HG03457 (cell line): ENCODE results near the gene B4GALNT4.
"Not testable (repeated sequence)": the region's sequence is repeated elsewhere in the genome, so short reads cannot be mapped to it uniquely, and the experiment has no call there.

Experiments used
- ATAC-seq: cut with Tn5 transposase; IDR thresholded peaks from one replicate; pipeline ENCODE4 v1.9.1; 2021; ENCODE audit warnings: moderate number of reproducible peaks; ENCODE audit not compliant: unreplicated experiment

B4GALNT4 gene

DNA sequence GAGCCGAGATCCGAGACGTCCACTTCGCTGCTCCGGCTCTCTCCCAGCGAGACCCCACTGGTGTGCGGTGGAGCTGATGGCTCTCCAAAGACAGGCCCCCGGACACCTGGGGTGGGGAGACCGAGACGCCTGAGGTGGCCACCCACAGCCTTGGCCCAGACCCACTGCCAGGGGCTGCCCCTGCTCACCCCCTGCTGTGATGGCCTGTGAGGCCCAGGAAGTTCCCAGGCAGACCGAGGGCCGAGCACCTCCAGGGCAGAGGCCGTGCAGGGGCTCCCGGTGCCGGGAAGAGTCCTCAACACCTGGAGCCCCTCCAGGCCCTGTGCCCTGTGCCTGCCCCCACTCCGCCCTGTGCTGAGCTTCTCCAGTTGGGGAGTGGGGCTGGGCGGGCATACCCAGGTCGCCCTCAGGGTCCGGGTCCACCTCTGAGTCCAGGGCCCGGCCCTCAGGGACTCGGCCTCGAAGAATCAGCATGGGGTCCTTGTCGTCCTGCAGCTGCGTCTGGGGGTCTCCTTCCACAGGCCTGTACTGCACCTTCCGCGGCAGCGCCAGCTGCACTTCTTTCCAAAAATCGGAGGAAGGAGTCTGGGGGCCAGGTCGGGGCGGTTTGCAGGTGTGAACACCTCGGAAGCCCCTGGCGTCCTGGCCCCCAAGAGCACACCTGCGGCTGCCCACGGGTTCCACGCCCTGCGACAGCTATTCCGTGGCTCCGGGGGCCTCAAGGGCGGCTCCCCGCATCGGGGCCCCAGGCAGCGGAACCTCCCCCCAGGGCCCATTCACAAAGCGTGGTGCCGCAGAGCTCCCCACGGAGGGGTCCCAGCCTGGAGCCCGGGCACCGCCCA lies 36.9 kb downstream of the B4GALNT4 start:
- ATAC-seq, result no peak

DNA sequence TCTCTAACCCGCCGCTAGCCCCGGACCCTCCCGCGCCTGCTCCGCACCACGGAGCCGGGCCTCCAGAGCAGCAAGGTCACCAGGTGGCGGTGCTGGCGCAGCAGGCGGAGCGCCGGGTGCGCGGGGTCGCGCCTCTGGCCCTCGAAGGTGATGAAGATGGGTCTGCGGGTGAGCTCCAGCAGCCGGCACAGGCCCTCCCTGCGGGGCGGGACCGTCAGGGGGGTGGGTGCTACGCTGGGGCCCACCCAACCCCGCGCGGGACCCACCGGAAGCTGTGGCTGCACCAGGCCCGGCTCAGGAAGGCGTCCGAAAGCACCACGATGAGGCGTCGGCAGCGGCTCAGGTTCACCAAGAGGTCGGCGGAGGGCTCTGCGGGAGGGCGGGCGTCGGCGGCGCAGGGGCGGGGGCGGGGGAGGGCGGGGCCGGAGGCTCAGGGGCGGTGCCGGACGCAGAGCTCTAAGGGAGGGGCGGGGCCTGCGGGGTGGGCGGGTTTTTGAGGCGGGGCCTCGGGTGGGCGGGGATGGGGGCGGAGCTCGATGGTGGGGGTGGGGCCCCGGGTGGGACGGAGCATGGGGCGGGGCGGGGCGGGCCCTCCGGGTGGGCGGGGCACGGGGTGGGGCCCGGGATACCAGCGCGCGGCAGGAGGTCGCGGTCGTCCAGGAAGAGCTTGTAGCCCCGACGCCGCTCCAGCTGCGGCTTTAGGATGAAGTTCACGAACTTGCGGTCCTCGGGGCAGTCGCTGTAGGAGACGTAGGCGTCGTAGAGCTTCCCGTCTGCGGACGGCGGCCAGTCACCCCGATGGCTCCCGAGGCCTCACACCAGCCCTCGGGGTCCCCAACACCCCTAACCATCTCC lies 37.7 kb downstream of the B4GALNT4 start:
- ATAC-seq, result peak; percentile 58

DNA sequence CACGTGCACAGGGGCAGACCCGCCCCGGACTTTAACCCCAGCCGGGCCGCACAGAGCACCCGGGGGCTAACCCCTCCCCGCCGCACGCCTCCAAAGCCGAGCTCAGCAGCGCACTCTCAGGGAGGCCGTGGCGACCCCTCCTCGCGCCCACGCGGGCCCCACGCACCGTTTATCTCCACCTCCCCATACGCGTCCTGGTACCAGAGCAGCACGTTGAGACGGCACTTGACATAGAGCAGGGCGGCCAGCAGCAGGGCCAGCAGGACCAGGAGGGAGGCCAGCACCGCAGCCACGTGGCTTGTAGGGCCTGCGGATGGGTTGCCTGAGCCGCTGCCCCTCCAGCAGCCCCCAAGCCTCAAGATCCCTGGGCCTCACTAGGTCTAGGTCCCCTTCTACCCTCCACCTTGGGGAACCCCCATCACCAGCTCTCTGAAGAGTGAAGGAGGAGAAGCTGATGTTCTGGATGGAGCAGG lies 38.4 kb downstream of the B4GALNT4 start:
- no peak for ATAC-seq

DNA sequence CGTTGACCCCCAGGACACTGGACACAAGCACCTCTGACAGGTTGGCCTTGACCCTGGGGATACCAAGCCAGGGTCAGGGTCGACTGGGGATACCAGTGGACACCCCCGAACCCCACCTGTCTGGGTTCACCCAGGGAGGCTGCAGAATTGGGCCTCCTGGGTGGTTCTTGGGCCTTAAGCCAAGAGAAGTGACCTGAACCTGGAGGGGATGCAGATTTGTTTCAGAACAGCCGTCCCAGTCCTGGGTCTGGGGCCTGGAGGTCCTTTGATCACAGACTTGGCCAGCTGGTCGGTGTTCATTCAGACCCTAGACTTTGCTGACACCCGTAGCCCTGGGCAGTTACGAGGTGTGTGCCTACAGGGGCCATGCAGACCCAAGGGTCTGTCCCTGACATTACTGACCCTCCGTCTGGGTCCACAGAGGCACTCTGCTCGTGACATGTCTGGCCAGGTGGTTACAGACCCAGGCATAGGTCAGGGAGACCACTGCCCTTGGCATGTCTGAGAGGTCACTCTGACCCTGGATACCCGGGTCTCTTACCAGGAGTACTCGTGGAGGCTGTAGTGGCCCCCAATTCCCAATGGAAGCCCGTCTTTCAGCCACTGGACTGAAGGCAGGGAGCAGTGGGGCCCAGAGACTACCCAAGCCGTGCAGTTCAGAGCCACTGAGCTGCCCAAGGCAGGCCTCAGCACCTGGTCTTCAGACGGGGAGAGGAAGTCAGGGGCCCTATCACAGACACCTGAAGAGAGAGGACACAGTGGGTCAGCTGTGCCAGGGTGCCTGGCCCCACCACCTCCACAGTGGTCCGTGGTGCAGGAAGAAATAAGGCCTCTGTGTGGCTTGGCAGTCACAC lies 39.1 kb downstream of the B4GALNT4 start:
- ATAC-seq, result no peak

DNA sequence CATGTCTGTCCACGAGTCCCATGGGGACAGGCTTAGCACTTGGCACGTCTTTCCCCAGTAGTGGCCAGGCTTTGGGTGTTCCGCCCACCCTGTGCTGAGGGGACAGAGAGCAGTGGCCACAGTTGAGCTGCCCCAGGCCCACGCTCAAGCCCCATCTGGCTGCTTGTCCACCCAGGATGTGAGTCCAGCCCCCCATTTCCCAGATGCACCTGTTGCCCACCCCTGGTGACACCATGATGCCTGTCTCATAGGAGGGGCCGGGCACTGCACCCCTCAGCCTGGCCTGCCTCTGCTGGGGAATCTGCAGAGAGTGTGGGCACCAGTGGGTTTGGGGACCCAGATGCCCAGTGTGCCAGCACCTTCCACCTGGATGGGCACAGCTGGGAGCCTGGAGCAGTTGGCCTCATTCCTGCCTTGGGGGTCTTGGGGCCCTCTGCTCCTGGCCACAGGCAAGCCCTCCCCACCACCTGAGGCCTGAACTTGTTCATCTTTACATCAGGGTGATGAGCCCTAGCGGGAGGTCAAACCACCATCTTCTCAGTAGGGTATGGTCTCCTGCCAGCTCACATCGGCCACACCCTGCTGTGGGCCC lies 39.8 kb downstream of the B4GALNT4 start:
- ATAC-seq, result no peak

DNA sequence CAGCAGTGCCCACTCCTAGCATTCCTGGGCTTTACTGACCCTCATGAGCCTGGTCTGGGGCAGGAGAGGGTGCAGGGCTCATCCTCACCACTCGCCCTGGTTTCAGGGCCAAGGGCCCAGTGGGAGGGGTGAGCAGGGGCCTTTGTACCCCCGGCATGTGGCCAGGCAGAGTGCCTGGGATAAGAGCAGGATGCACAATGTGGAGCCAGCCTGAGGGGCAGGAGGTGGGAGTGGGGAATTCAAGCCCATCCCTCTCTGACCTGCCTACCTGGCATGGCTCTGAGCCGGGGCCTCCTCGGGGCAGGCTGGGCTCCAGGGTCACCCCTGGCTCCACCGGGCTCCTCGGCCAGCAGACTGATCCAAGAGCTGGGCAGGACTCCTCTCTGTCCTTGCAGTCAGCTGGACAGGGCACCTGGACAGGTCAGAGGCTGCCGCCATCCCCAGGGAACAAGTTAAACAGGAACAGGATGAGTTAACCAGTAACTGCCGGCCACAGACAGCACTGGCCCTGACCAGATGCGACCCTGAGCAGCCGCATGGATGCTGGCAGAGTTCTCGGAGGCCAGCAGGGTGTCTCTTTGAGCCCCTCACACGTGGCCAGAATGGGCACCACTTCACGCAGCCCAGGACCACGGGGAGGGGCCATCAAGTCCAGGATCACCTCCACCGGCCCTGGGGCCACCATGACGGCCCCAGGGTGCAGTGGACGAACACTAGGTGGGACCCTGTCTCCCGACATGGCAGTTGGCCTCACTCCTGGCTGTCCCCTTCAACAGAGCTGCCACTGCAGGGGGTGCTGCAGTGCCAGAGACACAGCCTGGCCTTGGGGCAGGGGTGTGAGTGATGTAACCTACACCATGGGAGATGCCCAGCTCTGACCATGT lies 40.5 kb downstream of the B4GALNT4 start:
- ATAC-seq, result no peak

DNA sequence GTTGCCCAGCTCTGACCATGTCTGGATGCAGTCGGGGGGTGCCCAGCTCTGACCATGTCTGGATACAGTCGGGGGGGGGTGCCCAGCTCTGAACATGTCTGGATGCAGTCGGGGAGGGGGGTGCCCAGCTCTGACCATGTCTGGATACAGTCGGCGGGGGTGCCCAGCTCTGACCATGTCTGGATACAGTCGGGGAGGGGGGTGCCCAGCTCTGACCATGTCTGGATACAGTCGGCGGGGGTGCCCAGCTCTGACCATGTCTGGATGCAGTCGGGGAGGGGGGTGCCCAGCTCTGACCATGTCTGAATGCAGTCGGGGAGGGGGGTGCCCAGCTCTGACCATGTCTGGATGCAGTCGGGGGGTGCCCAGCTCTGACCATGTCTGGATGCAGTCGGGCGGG lies 41.4 kb downstream of the B4GALNT4 start:
- not testable (repeated sequence) for ATAC-seq

DNA sequence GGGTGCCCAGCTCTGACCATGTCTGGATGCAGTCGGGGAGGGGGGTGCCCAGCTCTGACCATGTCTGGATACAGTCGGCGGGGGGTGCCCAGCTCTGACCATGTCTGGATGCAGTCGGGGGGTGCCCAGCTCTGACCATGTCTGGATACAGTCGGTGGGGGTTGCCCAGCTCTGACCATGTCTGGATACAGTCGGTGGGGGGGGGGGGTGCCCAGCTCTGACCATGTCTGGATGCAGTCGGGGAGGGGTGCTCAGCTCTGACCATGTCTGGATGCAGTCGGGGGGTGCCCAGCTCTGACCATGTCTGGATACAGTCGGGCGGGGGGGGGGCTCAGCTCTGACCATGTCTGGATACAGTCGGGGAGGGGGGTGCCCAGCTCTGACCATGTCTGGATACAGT lies 42.2 kb downstream of the B4GALNT4 start:
- ATAC-seq, result not testable (repeated sequence)

DNA sequence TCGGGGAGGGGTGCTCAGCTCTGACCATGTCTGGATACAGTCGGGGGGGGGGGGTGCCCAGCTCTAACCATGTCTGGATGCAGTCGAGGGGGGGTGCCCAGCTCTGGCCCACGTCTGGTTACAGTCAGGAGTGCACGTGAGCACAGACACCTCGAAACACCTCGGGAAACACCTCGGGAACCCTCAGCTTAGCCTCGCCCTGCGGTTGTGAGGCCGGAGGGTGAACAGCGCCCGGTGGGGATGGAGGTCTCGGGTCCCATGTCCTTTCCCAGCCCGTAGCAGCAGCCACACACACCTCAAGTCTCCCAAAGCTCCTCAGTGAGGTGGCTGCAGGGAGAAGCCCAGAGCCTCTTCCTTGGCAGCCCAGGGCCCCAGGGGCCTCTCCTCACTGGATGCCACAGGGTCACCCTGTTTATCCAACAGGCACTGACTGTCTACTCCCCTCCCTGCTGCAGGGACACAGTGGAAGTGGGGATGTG lies 43.4 kb downstream of the B4GALNT4 start:
- no peak for ATAC-seq

DNA sequence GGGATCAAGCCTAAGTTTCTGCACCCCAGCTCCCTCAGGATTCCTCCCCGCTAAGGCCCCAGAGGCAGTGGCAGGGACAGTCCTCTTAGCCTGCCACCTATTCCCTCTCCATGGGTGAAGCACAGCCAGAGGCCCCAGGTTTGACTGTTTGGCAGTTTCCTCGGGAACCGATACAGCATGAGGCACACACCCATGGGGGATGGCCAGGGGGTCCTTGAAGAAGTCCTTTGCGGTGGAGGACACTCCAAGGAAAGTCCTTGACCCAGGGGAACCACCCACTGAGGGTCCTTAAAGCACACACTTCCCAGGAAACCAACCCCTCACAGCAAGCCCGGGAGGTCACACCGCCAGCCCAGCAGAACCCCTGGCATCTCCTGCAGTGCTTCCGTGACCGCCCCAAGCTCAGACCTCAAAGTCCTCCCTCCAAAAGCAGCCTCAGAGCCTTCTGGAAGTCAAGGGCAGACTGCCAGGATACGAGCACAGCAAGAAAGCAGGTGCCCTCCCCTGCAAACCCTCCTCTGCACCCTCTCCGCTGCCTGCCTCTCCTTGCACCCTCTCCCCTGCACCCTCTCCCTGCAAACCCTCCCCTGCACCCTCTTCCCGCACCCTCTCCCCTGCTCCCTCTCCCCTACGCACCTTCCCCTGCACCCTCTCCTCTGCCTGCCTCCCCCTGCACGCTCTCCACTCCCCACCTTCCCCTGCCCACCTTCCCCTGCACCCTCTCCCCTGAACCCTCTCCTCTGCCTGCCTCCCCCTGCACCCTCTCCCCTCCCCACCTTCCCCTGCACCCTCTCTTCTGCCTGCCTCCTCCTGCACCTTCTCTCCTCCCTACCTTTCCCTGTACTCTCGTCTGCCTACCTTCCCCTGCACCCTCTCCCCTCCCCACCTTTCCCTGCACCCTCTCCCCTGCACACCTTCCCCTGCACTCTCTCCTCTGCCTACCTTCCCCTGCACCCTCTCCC lies 44.1 kb downstream of the B4GALNT4 start:
- no peak for ATAC-seq

DNA sequence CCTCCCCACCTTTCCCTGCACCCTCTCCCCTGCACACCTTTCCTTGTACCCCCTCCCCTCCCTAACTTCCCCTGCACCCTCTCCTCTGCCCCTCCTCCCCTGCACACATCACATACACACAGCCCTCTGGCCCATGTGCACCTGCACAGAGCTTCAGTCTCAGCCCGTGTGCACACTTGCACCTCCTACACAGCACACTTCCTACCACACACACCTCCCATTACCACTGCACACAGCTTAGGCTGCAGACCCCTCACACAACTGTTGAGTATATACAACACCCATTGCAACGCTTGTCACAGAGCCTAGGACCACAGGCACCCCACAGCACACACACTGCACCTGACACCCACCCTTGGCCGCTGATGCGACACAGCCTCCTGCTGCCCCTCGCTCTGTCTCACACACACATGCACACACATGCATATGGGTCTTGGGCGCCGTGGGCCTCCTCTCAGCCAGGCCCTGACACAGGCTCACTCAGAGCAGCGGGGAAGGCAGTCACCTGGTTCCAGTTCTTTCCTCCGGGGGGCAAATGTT lies 45.1 kb downstream of the B4GALNT4 start:
- ATAC-seq, result no peak

DNA sequence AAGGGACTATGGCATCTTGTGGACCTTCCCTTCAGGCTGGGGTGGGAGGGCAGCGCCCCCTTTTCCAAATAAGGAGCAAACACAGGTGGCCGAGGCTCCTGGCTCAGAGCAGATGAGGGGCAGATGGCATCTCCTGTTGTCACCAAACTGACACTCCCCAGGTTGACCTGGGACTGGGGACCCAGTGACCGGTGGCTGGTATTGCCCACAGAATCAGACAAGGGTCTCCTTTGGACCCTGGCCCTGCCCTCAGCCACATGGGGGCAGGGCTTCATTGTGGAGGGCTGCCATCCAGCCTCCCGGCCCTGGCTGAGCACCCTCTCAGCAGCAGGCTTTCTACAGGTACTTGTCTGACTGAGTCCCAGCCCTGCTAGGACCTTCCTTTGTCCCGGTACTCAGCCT lies 46.3 kb downstream of the B4GALNT4 start:
- no peak for ATAC-seq

DNA sequence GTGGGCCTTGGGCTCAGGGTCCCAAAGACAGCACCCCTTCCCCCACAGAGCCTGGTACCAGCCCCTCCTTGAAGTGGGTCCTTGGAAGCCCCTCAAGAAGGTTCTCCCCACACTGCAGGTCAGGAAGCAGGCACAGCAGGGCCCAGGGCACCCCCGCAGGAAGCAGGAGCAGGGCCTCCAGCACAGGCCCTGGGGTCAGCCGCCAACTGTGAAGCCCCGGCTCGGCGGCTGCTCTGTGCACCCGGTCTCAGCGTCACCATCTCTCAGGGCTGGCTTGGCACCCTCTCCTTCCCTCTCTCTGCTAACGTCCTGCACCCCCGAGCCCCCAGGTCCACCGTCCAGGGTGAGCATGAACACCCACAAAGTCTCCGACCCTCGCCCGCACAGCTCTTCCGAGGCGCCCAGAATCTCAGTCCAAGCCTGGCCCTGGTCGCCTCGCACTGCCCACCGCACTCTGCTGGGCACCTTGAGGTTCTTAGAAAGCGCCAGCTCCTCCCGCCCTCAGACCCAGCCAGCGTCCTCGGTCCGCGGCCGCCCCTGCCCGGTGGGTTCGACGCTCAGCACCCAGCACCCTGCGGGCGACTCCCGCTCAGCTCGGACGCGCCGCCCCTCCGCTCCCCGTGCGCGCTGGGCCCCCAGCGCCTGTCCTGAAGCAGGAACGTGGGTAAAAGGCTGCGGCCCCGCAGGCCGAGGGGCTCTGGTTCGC lies 46.9 kb downstream of the B4GALNT4 start:
- no peak for ATAC-seq

DNA sequence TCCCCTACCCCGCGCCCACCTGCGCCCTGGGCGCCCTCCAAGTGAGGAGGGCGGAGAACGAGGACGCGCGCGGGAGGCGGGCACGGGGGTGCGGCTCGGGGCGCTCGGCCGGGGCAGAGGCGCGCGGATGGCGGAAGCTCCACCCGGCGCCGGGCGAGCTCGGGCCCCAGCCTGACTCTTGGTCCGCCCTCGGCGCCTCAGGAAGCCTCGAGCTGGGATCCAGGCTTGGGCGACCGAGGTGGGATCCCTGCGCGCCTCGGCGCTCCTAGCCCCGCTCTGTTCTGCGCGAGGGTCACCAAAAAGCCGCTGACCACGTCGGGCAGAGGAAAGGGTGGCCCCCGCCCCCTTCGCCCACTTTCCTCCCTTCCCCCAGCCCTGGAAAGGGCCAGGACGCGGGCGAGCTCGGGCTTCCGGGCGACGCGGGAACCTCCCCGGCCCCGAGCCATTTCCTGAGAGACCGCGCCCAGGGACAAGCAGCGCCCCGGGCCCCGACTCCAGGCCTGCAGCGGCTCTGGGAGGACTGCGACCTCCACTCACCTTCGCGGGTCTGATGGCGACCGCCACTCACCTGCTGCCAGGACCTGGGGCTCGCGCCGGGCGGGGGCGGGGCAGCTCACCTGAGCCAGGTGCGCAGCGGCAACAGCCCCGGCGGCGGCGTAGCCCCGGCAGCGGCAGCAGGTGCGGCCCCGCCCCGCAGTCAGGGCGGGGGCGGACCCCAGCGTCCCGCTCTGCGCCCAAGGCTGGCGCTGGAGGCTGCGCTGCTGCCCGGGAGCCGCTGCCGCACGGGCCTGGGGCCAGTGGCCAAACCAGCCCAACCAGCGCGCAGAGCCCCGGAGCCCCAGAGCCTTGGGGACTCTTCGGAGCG lies 47.7 kb downstream of the B4GALNT4 start:
- ATAC-seq, result no peak

DNA sequence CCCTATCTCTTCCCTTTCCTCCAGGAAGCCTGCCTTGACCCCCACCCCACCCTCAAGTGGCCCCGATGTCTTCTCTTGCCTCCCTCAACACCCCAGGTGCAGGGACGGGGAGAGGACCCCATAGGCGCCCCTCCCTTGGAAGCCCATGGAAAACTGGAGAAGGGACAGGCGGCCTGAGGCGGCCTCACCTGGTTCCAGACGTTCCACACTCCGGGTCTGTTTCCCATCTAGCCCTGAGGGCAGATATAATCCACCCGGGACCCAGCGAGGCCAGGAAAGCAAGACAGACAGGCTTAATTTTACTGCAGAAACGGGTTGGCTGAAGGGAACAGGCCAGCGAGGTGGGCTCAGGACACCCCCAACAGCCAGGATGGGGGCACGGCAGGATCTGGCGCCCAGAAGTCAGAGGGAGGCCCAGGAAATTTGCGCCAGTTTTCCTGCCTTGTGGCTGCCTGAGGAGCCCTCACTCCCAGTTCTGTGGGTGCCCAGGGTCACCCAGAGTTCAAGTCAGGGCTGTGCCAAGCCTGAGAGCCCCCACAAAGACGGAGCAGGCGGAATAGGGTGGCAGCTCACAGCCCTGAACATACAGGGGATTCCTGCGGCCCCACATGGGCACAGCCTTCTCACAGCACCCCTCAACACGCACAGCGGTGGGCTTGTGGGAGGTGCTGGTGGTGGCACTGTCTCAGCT lies 48.5 kb downstream of the B4GALNT4 start:
- no peak for ATAC-seq
